Hepatocyte (in vitro differentiated cells): ENCODE results near the gene RAP1GAP2. TPM values are rescaled to one million over a fixed set of nuclear protein-coding genes. Genes with fewer than 3 reads are reported as not detected.

Source experiments
- DNase-seq: peaks from one replicate; pipeline ENCODE4 v3.0.0-alpha.2; 2016; ENCODE audit warnings: low spot score
- H2AFZ ChIP-seq: fragments of 200-600 bp; sonication (generic); 2 replicates; pipeline ENCODE4 v1.6.0; 2016; ENCODE audit warnings: antibody characterized with exemption, mild to moderate bottlenecking
- H3K27ac ChIP-seq: fragments of 200-600 bp; sonication (generic); 2 replicates; pipeline ENCODE4 v1.5.1; 2016; ENCODE audit warnings: mild to moderate bottlenecking
- H3K27me3 ChIP-seq: fragments of 200-600 bp; sonication (generic); 2 replicates; pipeline ENCODE4 v1.6.1; 2016
- H3K36me3 ChIP-seq: fragments of 200-600 bp; sonication (generic); replicated peaks from 2 replicates; pipeline ENCODE4 v1.5.1; 2016; ENCODE audit warnings: low read depth; ENCODE audit not compliant: insufficient read depth
- H3K4me1 ChIP-seq: fragments of 200-600 bp; sonication (generic); 2 replicates; pipeline ENCODE4 v1.5.1; 2016; ENCODE audit warnings: mild to moderate bottlenecking, moderate library complexity; ENCODE audit not compliant: insufficient read depth
- H3K4me2 ChIP-seq: fragments of 200-600 bp; sonication (generic); 2 replicates; pipeline ENCODE4 v1.6.0; 2016
- H3K4me3 ChIP-seq: fragments of 200-600 bp; sonication (generic); 2 replicates; pipeline ENCODE4 v1.5.1; 2016; ENCODE audit warnings: mild to moderate bottlenecking
- H3K79me2 ChIP-seq: fragments of 200-600 bp; sonication (generic); 2 replicates; pipeline ENCODE4 v1.6.0; 2017; ENCODE audit warnings: mild to moderate bottlenecking
- H3K9me2 ChIP-seq: fragments of 200-600 bp; sonication (generic); replicated peaks from 2 replicates; pipeline ENCODE4 v1.6.0; 2017; ENCODE audit warnings: mild to moderate bottlenecking; ENCODE audit not compliant: insufficient read depth
- H3K9me3 ChIP-seq: fragments of 200-600 bp; sonication (generic); 2 replicates; pipeline ENCODE4 v1.5.1; 2016; ENCODE audit warnings: low read depth, mild to moderate bottlenecking
- H4K20me1 ChIP-seq: fragments of 200-600 bp; sonication (generic); 2 replicates; pipeline ENCODE4 v1.6.0; 2016; ENCODE audit warnings: mild to moderate bottlenecking; ENCODE audit not compliant: insufficient read depth, poor library complexity, severe bottlenecking
- EZH2 ChIP-seq: fragments of 200-600 bp; sonication (generic); IDR thresholded peaks from 2 replicates; pipeline ENCODE4 v1.6.1; 2016; ENCODE audit warnings: antibody characterized with exemption, mild to moderate bottlenecking, borderline replicate concordance
- EZH2phosphoT487 ChIP-seq: fragments of 200-600 bp; sonication (generic); IDR thresholded peaks from one replicate; pipeline ENCODE4 v1.6.1; 2018; ENCODE audit warnings: antibody characterized with exemption, mild to moderate bottlenecking, low read depth, moderate library complexity; ENCODE audit not compliant: unreplicated experiment, severe bottlenecking
- WGBS: methylation state at CpG from one replicate; pipeline ENCODE4 v1.1.6; 2016; ENCODE audit warnings: low lambda C conversion rate; ENCODE audit errors: missing lambda C conversion rate; 5-methylcytosine and 5-hydroxymethylcytosine counted together
- polyA plus RNA-seq: library from polyadenylated mRNA; unstranded; fragments of >200 nt; fragmentation: Nextera tagmentation; extraction: Ambion mirVana; gene quantifications from 2 replicates; pipeline ENCODE4 v1.2.1, GENCODE V29; 2016
- total RNA-seq: library from RNA; depleted of rRNA; stranded (reverse); fragments of >200 nt; gene quantifications from 2 replicates; pipeline ENCODE4 v1.2.3, GENCODE V29; 2014
- TF ChIP-seq, protein P1 (sequence below): fragments of 200-600 bp; sonication (generic); IDR thresholded peaks from 2 replicates; pipeline ENCODE4 v1.5.1; 2016; ENCODE audit warnings: antibody characterized with exemption, mild to moderate bottlenecking; ENCODE audit not compliant: poor library complexity

RAP1GAP2 gene
- total and polyA plus RNA-seq, 2 experiments from 2014 or later = 3.0 to 10.0 TPM

GRCh38 chr17:2835780-2836179 lies 39.5 kb downstream of the RAP1GAP2 start:
- Histone ChIP-seq H2AFZ (no peak overlapping the region), H3K27me3 (no peaks in the 10 kb centered on the region), H3K9me2 (no peaks in the 10 kb centered on the region), H3K79me2 (no peaks in the 10 kb centered on the region), H3K4me2 (no peak overlapping the region), H3K27ac (no peak overlapping the region), H3K36me3 (no peaks in the 10 kb centered on the region), H3K9me3 (no peaks in the 10 kb centered on the region), H4K20me1 (no peaks in the 10 kb centered on the region), H3K4me1 (no peaks in the 10 kb centered on the region), H3K4me3 (no peak overlapping the region)
- TF ChIP-seq EZH2phosphoT487 (no peak), EZH2 (no peak)
- TF ChIP-seq, protein P1, sequence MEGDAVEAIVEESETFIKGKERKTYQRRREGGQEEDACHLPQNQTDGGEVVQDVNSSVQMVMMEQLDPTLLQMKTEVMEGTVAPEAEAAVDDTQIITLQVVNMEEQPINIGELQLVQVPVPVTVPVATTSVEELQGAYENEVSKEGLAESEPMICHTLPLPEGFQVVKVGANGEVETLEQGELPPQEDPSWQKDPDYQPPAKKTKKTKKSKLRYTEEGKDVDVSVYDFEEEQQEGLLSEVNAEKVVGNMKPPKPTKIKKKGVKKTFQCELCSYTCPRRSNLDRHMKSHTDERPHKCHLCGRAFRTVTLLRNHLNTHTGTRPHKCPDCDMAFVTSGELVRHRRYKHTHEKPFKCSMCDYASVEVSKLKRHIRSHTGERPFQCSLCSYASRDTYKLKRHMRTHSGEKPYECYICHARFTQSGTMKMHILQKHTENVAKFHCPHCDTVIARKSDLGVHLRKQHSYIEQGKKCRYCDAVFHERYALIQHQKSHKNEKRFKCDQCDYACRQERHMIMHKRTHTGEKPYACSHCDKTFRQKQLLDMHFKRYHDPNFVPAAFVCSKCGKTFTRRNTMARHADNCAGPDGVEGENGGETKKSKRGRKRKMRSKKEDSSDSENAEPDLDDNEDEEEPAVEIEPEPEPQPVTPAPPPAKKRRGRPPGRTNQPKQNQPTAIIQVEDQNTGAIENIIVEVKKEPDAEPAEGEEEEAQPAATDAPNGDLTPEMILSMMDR = no peak
- 86% methylated on average over 8 of the region's 8 CpGs for WGBS
- no peak for DNase-seq

GRCh38 chr17:2837147-2837561 lies 40.9 kb downstream of the RAP1GAP2 start:
- Histone ChIP-seq H3K79me2 (no peaks in the 10 kb centered on the region), H3K4me2 (no peak overlapping the region), H4K20me1 (no peaks in the 10 kb centered on the region), H3K4me1 (no peaks in the 10 kb centered on the region), H3K27me3 (no peaks in the 10 kb centered on the region), H2AFZ (no peak overlapping the region), H3K36me3 (no peaks in the 10 kb centered on the region), H3K4me3 (no peak overlapping the region), H3K9me3 (no peaks in the 10 kb centered on the region), H3K27ac (no peak overlapping the region), H3K9me2 (no peaks in the 10 kb centered on the region)
- WGBS = 88% methylated on average over 10 of the region's 10 CpGs
- TF ChIP-seq EZH2 (no peak), EZH2phosphoT487 (no peak)
- TF ChIP-seq, protein P1 = no peak
- DNase-seq = no peak

DNA sequence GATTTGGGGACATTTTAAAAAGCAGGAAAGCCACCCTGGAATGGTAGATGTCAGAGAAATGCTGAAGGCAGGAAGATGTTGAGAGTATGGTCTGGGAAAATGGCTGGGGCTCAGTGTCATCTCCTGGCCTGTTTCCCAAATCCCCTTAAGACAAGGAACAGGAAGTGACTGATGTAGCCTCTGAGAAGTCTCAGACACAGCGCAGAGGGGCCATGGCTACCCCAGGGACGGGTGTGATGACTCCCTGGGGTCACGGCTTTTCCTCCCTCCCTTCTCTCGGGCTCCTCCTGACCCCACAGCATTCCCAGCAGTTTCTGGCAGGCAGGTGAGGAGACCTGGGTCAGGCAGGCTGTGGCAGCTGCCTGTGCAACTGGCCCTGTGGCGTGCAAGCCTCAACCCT lies 45.4 kb downstream of the RAP1GAP2 start:
- H3K27ac ChIP-seq = no peak overlapping the region
- peaks cover 3% of the 10 kb centered on the region for H3K4me1 ChIP-seq
- no peaks in the 10 kb centered on the region for H3K79me2 ChIP-seq
- H3K9me2 ChIP-seq = no peaks in the 10 kb centered on the region
- TF ChIP-seq EZH2 = no peak
- no peak for TF ChIP-seq EZH2phosphoT487
- TF ChIP-seq, protein P1 = no peak
- H2AFZ ChIP-seq = no peak overlapping the region
- WGBS = 65% methylated on average over 5 of the region's 5 CpGs
- no peaks in the 10 kb centered on the region for H3K9me3 ChIP-seq
- no peak overlapping the region for H3K4me3 ChIP-seq
- no peaks in the 10 kb centered on the region for H3K27me3 ChIP-seq
- H3K36me3 ChIP-seq = no peaks in the 10 kb centered on the region
- H3K4me2 ChIP-seq = no peak overlapping the region
- no peak for DNase-seq
- no peaks in the 10 kb centered on the region for H4K20me1 ChIP-seq

- H3K36me3 ChIP-seq = no peaks in the 10 kb centered on the region
- no peaks in the 10 kb centered on the region for H4K20me1 ChIP-seq
- H2AFZ ChIP-seq = no peak overlapping the region
- H3K27ac ChIP-seq = no peak overlapping the region
- DNase-seq = no peak
- H3K9me3 ChIP-seq = no peaks in the 10 kb centered on the region
- no peaks in the 10 kb centered on the region for H3K9me2 ChIP-seq
- H3K4me3 ChIP-seq = no peak overlapping the region
- H3K79me2 ChIP-seq = no peaks in the 10 kb centered on the region
- peaks cover 3% of the 10 kb centered on the region for H3K4me1 ChIP-seq
- TF ChIP-seq, protein P1 = no peak
- no peak for TF ChIP-seq EZH2phosphoT487
- no peak for TF ChIP-seq EZH2
- 90% methylated on average over 9 of the region's 10 CpGs for WGBS
- no peak overlapping the region for H3K4me2 ChIP-seq
- H3K27me3 ChIP-seq = no peaks in the 10 kb centered on the region
These were observed 46.2 kb downstream of the RAP1GAP2 start for GRCh38 chr17:2842464-2842863.
